ENCODE data around the gene ZBTB4.

DNA sequence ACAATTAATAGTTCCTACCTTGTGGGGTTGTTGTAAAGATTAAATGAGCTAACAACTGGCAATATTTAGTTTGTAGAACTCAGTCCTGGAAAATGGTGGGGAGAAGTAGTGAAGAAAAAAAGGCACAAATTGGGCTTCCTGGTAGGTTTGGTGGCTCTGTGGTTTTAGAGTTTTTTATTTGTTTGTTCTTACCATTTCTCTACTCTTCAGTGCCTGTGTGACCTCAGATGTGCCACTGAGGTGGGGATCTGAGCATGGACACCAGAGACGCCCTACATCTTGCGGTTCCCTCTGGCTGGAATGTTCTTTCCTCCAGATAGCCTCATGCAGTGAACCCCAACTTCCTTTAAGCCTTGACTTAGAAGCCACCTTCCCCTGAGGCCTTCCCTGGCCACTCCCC is 7.7 kb downstream of the ZBTB4 start:
- TF ChIP-seq, protein P1, sequence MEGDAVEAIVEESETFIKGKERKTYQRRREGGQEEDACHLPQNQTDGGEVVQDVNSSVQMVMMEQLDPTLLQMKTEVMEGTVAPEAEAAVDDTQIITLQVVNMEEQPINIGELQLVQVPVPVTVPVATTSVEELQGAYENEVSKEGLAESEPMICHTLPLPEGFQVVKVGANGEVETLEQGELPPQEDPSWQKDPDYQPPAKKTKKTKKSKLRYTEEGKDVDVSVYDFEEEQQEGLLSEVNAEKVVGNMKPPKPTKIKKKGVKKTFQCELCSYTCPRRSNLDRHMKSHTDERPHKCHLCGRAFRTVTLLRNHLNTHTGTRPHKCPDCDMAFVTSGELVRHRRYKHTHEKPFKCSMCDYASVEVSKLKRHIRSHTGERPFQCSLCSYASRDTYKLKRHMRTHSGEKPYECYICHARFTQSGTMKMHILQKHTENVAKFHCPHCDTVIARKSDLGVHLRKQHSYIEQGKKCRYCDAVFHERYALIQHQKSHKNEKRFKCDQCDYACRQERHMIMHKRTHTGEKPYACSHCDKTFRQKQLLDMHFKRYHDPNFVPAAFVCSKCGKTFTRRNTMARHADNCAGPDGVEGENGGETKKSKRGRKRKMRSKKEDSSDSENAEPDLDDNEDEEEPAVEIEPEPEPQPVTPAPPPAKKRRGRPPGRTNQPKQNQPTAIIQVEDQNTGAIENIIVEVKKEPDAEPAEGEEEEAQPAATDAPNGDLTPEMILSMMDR (IDR thresholded peaks at IDR 0.05; ENCODE audit: low read depth, low read length): no peak
- TF ChIP-seq EZH2phosphoT487 (IDR thresholded peaks at IDR 0.05; ENCODE audit: low read depth): no peak
